Testis (tissue), 2 donors: ENCODE results near the gene SCARB2.

ENCODE experiments used
- CTCF ChIP-seq, 3 experiments: fragments of 450-650 bp in 2 of 3; fragments of 200-600 bp in 1 of 3; sonication (generic) in 1 of 3; IDR thresholded peaks; one replicate each; pipeline ENCODE4 v1.5.1; 2016 to 2019; ENCODE audit warnings: antibody characterized with exemption in 3 of 3, mild to moderate bottlenecking in 2 of 3, moderate library complexity in 1 of 3
- POLR2A ChIP-seq: fragments of 450-650 bp; IDR thresholded peaks from one replicate; pipeline ENCODE4 v1.6.1; 2017; ENCODE audit warnings: antibody characterized with exemption, mild to moderate bottlenecking, moderate library complexity

GRCh38 chr4:76214177-76214675 is 602 bp upstream of the SCARB2 start:
- TF ChIP-seq CTCF (IDR thresholded peaks at IDR 0.05): no peak
- no peak for TF ChIP-seq POLR2A
